ENCODE results near the gene RFC1.
A peak's percentile ranks its signal among the peaks of the same experiment; 100 is the strongest.

RFC1 gene

DNA sequence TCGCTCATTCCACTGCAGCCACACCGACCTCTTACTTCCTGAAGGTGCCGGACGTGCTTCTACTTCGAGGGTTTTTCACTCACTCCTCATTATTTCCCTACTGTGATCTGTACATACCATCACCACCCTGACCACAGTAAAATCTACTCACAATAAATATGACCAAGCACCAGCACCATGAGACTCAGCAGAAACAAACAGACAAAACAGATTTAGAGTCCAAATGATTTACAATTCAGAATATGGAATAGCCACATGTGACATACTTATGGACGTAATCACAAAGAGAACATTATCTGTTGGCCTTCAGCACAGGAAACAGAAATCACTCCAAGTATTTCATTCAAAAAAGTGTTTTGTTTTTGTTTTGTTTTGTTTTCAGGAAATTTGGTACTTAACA is 24.4 kb upstream of the RFC1 start:
- H2BK120ac ChIP-seq (ENCODE audit: low read depth, low read length): no peak overlapping the region
- DNase-seq (ENCODE audit: low spot score): no peak
- no peaks in the 10 kb centered on the region for H3K9me3 ChIP-seq (replicated peaks in 1 of 2; ENCODE audit: control insufficient read depth in 2 of 2, insufficient read depth in 1 of 2, low read depth in 1 of 2, low read length in 2 of 2)
- no peak overlapping the region for H2AK5ac ChIP-seq (ENCODE audit: low read depth, low read length)
- peaks cover 0 to 7% (median 0%) of the 10 kb centered on the region in 3 experiments for H3K27me3 ChIP-seq (ENCODE audit: control insufficient read depth in 3 of 3, insufficient read depth in 3 of 3, low read depth in 1 of 3, low read length in 3 of 3)
- H3K27ac ChIP-seq (replicated peaks; ENCODE audit: low read length): no peak overlapping the region
- no peak overlapping the region for H2BK15ac ChIP-seq (ENCODE audit: low read length)
- H3K4ac ChIP-seq (ENCODE audit: low read length): no peak overlapping the region
- H3K36me3 ChIP-seq (replicated peaks in 1 of 2; ENCODE audit: control insufficient read depth in 2 of 2, insufficient read depth in 2 of 2, low read length in 2 of 2): no peaks in the 10 kb centered on the region
- no peak overlapping the region for H3K9ac ChIP-seq (ENCODE audit: low read depth, low read length, poor library complexity)
- no peak overlapping the region for H2BK5ac ChIP-seq (ENCODE audit: low read length)
- no peak overlapping the region for H3K4me2 ChIP-seq (ENCODE audit: insufficient read depth, low read length, poor library complexity, severe bottlenecking)
- H3K23ac ChIP-seq (ENCODE audit: low read depth, low read length, poor library complexity): no peak overlapping the region
- H3K4me1 ChIP-seq (ENCODE audit: control insufficient read depth in 2 of 2, insufficient read depth in 1 of 2, low read depth in 1 of 2, low read length in 2 of 2): no peaks in the 10 kb centered on the region
- H4K8ac ChIP-seq (ENCODE audit: low read depth, low read length): no peak overlapping the region
- H2BK12ac ChIP-seq (ENCODE audit: low read length): no peak overlapping the region
- no peak overlapping the region for H3K14ac ChIP-seq (ENCODE audit: low read length)
- no peak overlapping the region for H4K91ac ChIP-seq (ENCODE audit: low read depth, low read length, poor library complexity)
- no peak overlapping the region for H3K18ac ChIP-seq (ENCODE audit: low read length)
- H2AFZ ChIP-seq (ENCODE audit: low read length): peak overlapping the region; percentile 2
- H3K4me3 ChIP-seq (ENCODE audit: low read length in 2 of 2): no peak overlapping the region
- H3K79me1 ChIP-seq (ENCODE audit: low read depth, low read length): no peaks in the 10 kb centered on the region
- WGBS, 2 donors (ENCODE audit: extremely low coverage in 2 of 2, insufficient read length in 2 of 2, insufficient replicate concordance in 1 of 2): no CpG with 5 or more reads among the region's 6 CpGs

DNA sequence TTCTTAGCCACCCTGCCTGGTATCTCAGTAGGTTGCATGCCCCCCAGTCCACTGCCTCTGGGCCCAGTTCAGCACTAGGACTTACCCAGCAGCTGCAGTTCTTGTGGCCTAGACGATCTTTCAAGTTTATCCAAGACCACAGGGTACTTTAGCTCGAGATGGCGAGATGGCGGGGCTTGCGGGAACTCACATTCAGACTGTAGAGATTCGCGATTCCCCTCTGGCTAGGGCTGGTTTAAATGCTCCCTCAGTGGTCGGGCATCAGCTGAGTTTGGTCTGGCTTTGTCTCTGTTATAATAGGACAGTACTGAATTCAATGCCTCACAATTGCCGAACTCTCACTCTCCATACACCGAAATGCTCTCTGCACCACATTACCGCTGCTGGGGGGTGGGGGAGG is 18.4 kb upstream of the RFC1 start:
- Histone ChIP-seq H3K36me3 (replicated peaks in 1 of 2; ENCODE audit: control insufficient read depth in 2 of 2, insufficient read depth in 2 of 2, low read length in 2 of 2) (no peaks in the 10 kb centered on the region), H3K4me1 (ENCODE audit: control insufficient read depth in 2 of 2, insufficient read depth in 1 of 2, low read depth in 1 of 2, low read length in 2 of 2) (no peaks in the 10 kb centered on the region), H2AK5ac (ENCODE audit: low read depth, low read length) (no peak overlapping the region), H3K27me3 (ENCODE audit: control insufficient read depth in 3 of 3, insufficient read depth in 3 of 3, low read depth in 1 of 3, low read length in 3 of 3) (peaks cover 0 to under 1% (median 0%) of the 10 kb centered on the region in 3 experiments), H4K91ac (ENCODE audit: low read depth, low read length, poor library complexity) (no peak overlapping the region), H3K18ac (ENCODE audit: low read length) (no peak overlapping the region), H3K9me3 (replicated peaks in 1 of 2; ENCODE audit: control insufficient read depth in 2 of 2, insufficient read depth in 1 of 2, low read depth in 1 of 2, low read length in 2 of 2) (no peaks in the 10 kb centered on the region), H2BK5ac (ENCODE audit: low read length) (no peak overlapping the region), H3K79me1 (ENCODE audit: low read depth, low read length) (no peaks in the 10 kb centered on the region), H3K4me2 (ENCODE audit: insufficient read depth, low read length, poor library complexity, severe bottlenecking) (no peak overlapping the region), H2BK120ac (ENCODE audit: low read depth, low read length) (no peak overlapping the region), H2BK12ac (ENCODE audit: low read length) (no peak overlapping the region), H3K23ac (ENCODE audit: low read depth, low read length, poor library complexity) (no peak overlapping the region), H3K27ac (replicated peaks; ENCODE audit: low read length) (no peak overlapping the region), H2BK15ac (ENCODE audit: low read length) (no peak overlapping the region), H3K9ac (ENCODE audit: low read depth, low read length, poor library complexity) (no peak overlapping the region), H2AFZ (ENCODE audit: low read length) (peak overlapping the region; percentile 43), H3K14ac (ENCODE audit: low read length) (no peak overlapping the region), H3K4me3 (ENCODE audit: low read length in 2 of 2) (no peak overlapping the region), H4K8ac (ENCODE audit: low read depth, low read length) (no peak overlapping the region), H3K4ac (ENCODE audit: low read length) (no peak overlapping the region)
- no CpG with 5 or more reads among the region's 11 CpGs for WGBS, 2 donors (ENCODE audit: extremely low coverage in 2 of 2, insufficient read length in 2 of 2, insufficient replicate concordance in 1 of 2)
- DNase-seq (ENCODE audit: low spot score): no peak

DNA sequence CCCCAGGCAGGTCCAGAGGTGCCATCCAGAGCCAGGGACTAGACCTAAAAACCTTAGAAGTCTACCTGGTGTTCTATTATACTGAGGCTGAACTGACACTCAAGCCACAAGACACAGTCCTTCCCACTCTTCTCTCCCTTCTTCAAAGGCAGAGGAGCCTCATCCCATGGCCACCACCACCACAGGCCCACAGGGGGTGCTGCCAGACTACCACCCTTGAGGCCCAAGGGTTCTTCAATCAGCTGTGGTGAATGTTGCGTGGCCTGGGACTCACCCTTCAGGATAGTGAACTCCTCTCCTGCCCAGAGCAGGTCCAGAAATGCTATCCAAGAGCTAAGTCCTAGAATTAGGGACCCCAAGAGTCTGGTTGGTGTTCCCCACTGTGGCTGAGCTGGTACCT is 17.5 kb upstream of the RFC1 start:
- no peaks in the 10 kb centered on the region for H3K9me3 ChIP-seq (replicated peaks in 1 of 2; ENCODE audit: control insufficient read depth in 2 of 2, insufficient read depth in 1 of 2, low read depth in 1 of 2, low read length in 2 of 2)
- no peaks in the 10 kb centered on the region for H3K27me3 ChIP-seq (ENCODE audit: control insufficient read depth in 3 of 3, insufficient read depth in 3 of 3, low read depth in 1 of 3, low read length in 3 of 3)
- H3K4ac ChIP-seq (ENCODE audit: low read length): no peak overlapping the region
- no peak overlapping the region for H3K27ac ChIP-seq (replicated peaks; ENCODE audit: low read length)
- no peak overlapping the region for H4K8ac ChIP-seq (ENCODE audit: low read depth, low read length)
- no peaks in the 10 kb centered on the region for H3K36me3 ChIP-seq (replicated peaks in 1 of 2; ENCODE audit: control insufficient read depth in 2 of 2, insufficient read depth in 2 of 2, low read length in 2 of 2)
- no peak overlapping the region for H4K91ac ChIP-seq (ENCODE audit: low read depth, low read length, poor library complexity)
- DNase-seq (ENCODE audit: low spot score): no peak
- H2BK15ac ChIP-seq (ENCODE audit: low read length): no peak overlapping the region
- H3K9ac ChIP-seq (ENCODE audit: low read depth, low read length, poor library complexity): no peak overlapping the region
- H2BK120ac ChIP-seq (ENCODE audit: low read depth, low read length): no peak overlapping the region
- H3K18ac ChIP-seq (ENCODE audit: low read length): no peak overlapping the region
- no peak overlapping the region for H2AFZ ChIP-seq (ENCODE audit: low read length)
- WGBS, 2 donors (ENCODE audit: extremely low coverage in 2 of 2, insufficient read length in 2 of 2, insufficient replicate concordance in 1 of 2): no CpG with 5 or more reads among the region's 1 CpG
- H3K14ac ChIP-seq (ENCODE audit: low read length): no peak overlapping the region
- H3K4me1 ChIP-seq (ENCODE audit: control insufficient read depth in 2 of 2, insufficient read depth in 1 of 2, low read depth in 1 of 2, low read length in 2 of 2): no peaks in the 10 kb centered on the region
- H2BK5ac ChIP-seq (ENCODE audit: low read length): no peak overlapping the region
- H2BK12ac ChIP-seq (ENCODE audit: low read length): no peak overlapping the region
- H3K4me3 ChIP-seq (ENCODE audit: low read length in 2 of 2): no peak overlapping the region
- H2AK5ac ChIP-seq (ENCODE audit: low read depth, low read length): no peak overlapping the region
- no peak overlapping the region for H3K4me2 ChIP-seq (ENCODE audit: insufficient read depth, low read length, poor library complexity, severe bottlenecking)
- H3K23ac ChIP-seq (ENCODE audit: low read depth, low read length, poor library complexity): no peak overlapping the region
- H3K79me1 ChIP-seq (ENCODE audit: low read depth, low read length): no peaks in the 10 kb centered on the region

DNA sequence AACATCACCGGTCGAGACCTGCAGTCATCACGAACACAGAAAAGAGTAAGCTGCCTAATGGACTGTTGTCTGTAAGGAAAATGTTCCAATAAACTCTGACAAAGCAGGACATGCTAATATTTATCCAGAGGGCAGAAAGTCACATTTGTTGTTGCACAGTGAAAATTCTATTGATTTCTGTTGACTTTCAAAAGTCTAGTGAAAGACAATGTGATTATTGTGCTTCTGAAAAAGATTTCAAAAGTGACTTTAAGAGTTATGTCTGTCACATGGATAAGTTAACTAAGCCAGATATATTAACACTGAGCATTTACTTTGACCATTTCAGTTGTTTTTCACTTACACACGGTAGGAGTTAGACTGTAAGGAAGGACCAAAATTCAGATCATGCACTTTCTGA is 9.3 kb upstream of the RFC1 start:
- Histone ChIP-seq H3K23ac (ENCODE audit: low read depth, low read length, poor library complexity) (no peak overlapping the region), H2BK12ac (ENCODE audit: low read length) (no peak overlapping the region), H4K91ac (ENCODE audit: low read depth, low read length, poor library complexity) (no peak overlapping the region), H3K27me3 (ENCODE audit: control insufficient read depth in 3 of 3, insufficient read depth in 3 of 3, low read depth in 1 of 3, low read length in 3 of 3) (no peaks in the 10 kb centered on the region), H3K4me3 (ENCODE audit: low read length in 2 of 2) (no peak overlapping the region), H3K9ac (ENCODE audit: low read depth, low read length, poor library complexity) (no peak overlapping the region), H3K18ac (ENCODE audit: low read length) (no peak overlapping the region), H2BK120ac (ENCODE audit: low read depth, low read length) (no peak overlapping the region), H3K36me3 (replicated peaks in 1 of 2; ENCODE audit: control insufficient read depth in 2 of 2, insufficient read depth in 2 of 2, low read length in 2 of 2) (no peaks in the 10 kb centered on the region), H3K4me2 (ENCODE audit: insufficient read depth, low read length, poor library complexity, severe bottlenecking) (no peak overlapping the region), H3K14ac (ENCODE audit: low read length) (no peak overlapping the region), H3K79me1 (ENCODE audit: low read depth, low read length) (no peaks in the 10 kb centered on the region), H2AFZ (ENCODE audit: low read length) (no peak overlapping the region), H3K9me3 (replicated peaks in 1 of 2; ENCODE audit: control insufficient read depth in 2 of 2, insufficient read depth in 1 of 2, low read depth in 1 of 2, low read length in 2 of 2) (no peaks in the 10 kb centered on the region), H3K27ac (replicated peaks; ENCODE audit: low read length) (no peak overlapping the region), H4K8ac (ENCODE audit: low read depth, low read length) (no peak overlapping the region), H2AK5ac (ENCODE audit: low read depth, low read length) (no peak overlapping the region), H2BK5ac (ENCODE audit: low read length) (no peak overlapping the region), H3K4ac (ENCODE audit: low read length) (no peak overlapping the region), H3K4me1 (ENCODE audit: control insufficient read depth in 2 of 2, insufficient read depth in 1 of 2, low read depth in 1 of 2, low read length in 2 of 2) (no peaks in the 10 kb centered on the region), H2BK15ac (ENCODE audit: low read length) (no peak overlapping the region)
- no peak for DNase-seq (ENCODE audit: low spot score)
- WGBS, 2 donors (ENCODE audit: extremely low coverage in 2 of 2, insufficient read length in 2 of 2, insufficient replicate concordance in 1 of 2): no CpG with 5 or more reads among the region's 4 CpGs
